ENCODE measurements around the gene VSTM5.
A peak's percentile ranks its signal among the peaks of the same experiment; 100 is the strongest.

VSTM5 gene

GRCh38 chr11:93804879-93805278 is 45.5 kb downstream of the VSTM5 start:
- no peak for TF ChIP-seq POLR2A (IDR thresholded peaks at IDR 0.05; ENCODE audit: extremely low read depth, insufficient read length)
- TF ChIP-seq MYC (IDR thresholded peaks at IDR 0.05; ENCODE audit: low read depth, low read length), result no peak
- no peak for TF ChIP-seq CTCF (IDR thresholded peaks at IDR 0.05; ENCODE audit: low read depth, low read length)
- TF ChIP-seq, protein P1, sequence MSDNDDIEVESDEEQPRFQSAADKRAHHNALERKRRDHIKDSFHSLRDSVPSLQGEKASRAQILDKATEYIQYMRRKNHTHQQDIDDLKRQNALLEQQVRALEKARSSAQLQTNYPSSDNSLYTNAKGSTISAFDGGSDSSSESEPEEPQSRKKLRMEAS (IDR thresholded peaks at IDR 0.05; ENCODE audit: low read depth, low read length), result no peak
- DNase-seq (ENCODE audit: low read depth), result no peak

GRCh38 chr11:93801366-93801765 is 49.1 kb downstream of the VSTM5 start:
- DNase-seq (ENCODE audit: low read depth), result no peak
- no peak overlapping the region for H3K4me3 ChIP-seq (ENCODE audit: low read depth, low read length)
- no peak for TF ChIP-seq CTCF (IDR thresholded peaks at IDR 0.05; ENCODE audit: low read depth, low read length)
- TF ChIP-seq, protein P1 (IDR thresholded peaks at IDR 0.05; ENCODE audit: low read depth, low read length), result no peak
- no peak for TF ChIP-seq POLR2A (IDR thresholded peaks at IDR 0.05; ENCODE audit: extremely low read depth, insufficient read length)
- TF ChIP-seq MYC (IDR thresholded peaks at IDR 0.05; ENCODE audit: low read depth, low read length), result no peak

More at GRCh38 chr11:93804879-93805278, 45.5 kb downstream of the VSTM5 start:
- H3K4me3 ChIP-seq (ENCODE audit: low read depth, low read length), result no peak overlapping the region

GRCh38 chr11:93796441-93797231 is 53.8 kb downstream of the VSTM5 start:
- no peak for DNase-seq (ENCODE audit: low read depth)
- no peak for TF ChIP-seq CTCF (IDR thresholded peaks at IDR 0.05; ENCODE audit: low read depth, low read length)
- no peak for TF ChIP-seq MYC (IDR thresholded peaks at IDR 0.05; ENCODE audit: low read depth, low read length)
- no peak for TF ChIP-seq POLR2A (IDR thresholded peaks at IDR 0.05; ENCODE audit: extremely low read depth, insufficient read length)
- TF ChIP-seq, protein P1 (IDR thresholded peaks at IDR 0.05; ENCODE audit: low read depth, low read length), result no peak
- no peak overlapping the region for H3K4me3 ChIP-seq (ENCODE audit: low read depth, low read length)

DNA sequence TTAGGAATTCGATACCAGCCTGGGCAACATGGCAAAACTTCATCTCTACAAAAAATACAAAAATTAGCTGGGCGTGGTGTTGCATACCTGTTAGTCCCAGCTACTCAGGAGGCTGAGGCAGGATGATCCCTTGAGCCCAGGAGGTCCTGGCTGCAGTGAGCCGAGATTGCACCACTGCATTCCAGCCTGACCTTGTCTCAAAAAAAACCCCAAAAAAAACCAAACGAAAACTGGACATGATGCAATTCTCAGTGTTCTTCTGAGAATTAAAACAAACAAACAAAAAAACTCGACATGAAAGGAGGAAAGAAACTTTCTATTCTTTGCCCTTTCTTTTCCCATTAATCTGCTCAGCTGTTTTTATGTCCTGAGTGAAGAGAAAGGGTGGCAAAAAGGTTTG is 58.9 kb downstream of the VSTM5 start:
- no peak overlapping the region for H3K4me3 ChIP-seq (ENCODE audit: low read depth, low read length)
- no peak for TF ChIP-seq MYC (IDR thresholded peaks at IDR 0.05; ENCODE audit: low read depth, low read length)
- no peak for TF ChIP-seq CTCF (IDR thresholded peaks at IDR 0.05; ENCODE audit: low read depth, low read length)
- TF ChIP-seq, protein P1 (IDR thresholded peaks at IDR 0.05; ENCODE audit: low read depth, low read length), result no peak
- TF ChIP-seq POLR2A (IDR thresholded peaks at IDR 0.05; ENCODE audit: extremely low read depth, insufficient read length), result no peak
- DNase-seq (ENCODE audit: low read depth), result no peak

- TF ChIP-seq CTCF (IDR thresholded peaks at IDR 0.05; ENCODE audit: low read depth, low read length) (no peak), MYC (IDR thresholded peaks at IDR 0.05; ENCODE audit: low read depth, low read length) (no peak), POLR2A (IDR thresholded peaks at IDR 0.05; ENCODE audit: extremely low read depth, insufficient read length) (no peak)
- TF ChIP-seq, protein P1 (IDR thresholded peaks at IDR 0.05; ENCODE audit: low read depth, low read length), result no peak
- no peak for DNase-seq (ENCODE audit: low read depth)
- H3K4me3 ChIP-seq (ENCODE audit: low read depth, low read length), result peak overlapping the region; percentile 98
Measured at GRCh38 chr11:93784935-93785360, 65.5 kb downstream of the VSTM5 start.

Data from NB4 (cell line).